HUES48 (cell line): ENCODE measurements around the gene PLCH1.
A peak's percentile ranks its signal among the peaks of the same experiment; 100 is the strongest.

Source experiments
- H3K27ac ChIP-seq: one replicate; pipeline ENCODE4 v1.7.0; 2013; ENCODE audit warnings: low read depth, low read length, inconsistent platforms
- H3K27me3 ChIP-seq: 2 replicates; pipeline ENCODE4 v1.6.1; 2013; ENCODE audit warnings: mild to moderate bottlenecking, low read length; ENCODE audit not compliant: control insufficient read depth, insufficient read depth
- H3K36me3 ChIP-seq: 2 replicates; pipeline ENCODE4 v1.6.1; 2013; ENCODE audit warnings: low read length; ENCODE audit not compliant: control insufficient read depth, insufficient read depth
- H3K4me1 ChIP-seq: 2 replicates; pipeline ENCODE4 v1.6.1; 2013; ENCODE audit warnings: mild to moderate bottlenecking, low read length; ENCODE audit not compliant: control insufficient read depth, insufficient read depth
- H3K4me3 ChIP-seq: 2 replicates; pipeline ENCODE4 v1.5.1; 2013; ENCODE audit warnings: mild to moderate bottlenecking, low read depth, low read length
- H3K9ac ChIP-seq: 2 replicates; pipeline ENCODE4 v1.6.1; 2013; ENCODE audit warnings: mild to moderate bottlenecking, low read depth, low read length, moderate library complexity
- H3K9me3 ChIP-seq: 2 replicates; pipeline ENCODE4 v1.6.1; 2013; ENCODE audit warnings: low read length; ENCODE audit not compliant: control insufficient read depth, insufficient read depth

PLCH1 gene

DNA sequence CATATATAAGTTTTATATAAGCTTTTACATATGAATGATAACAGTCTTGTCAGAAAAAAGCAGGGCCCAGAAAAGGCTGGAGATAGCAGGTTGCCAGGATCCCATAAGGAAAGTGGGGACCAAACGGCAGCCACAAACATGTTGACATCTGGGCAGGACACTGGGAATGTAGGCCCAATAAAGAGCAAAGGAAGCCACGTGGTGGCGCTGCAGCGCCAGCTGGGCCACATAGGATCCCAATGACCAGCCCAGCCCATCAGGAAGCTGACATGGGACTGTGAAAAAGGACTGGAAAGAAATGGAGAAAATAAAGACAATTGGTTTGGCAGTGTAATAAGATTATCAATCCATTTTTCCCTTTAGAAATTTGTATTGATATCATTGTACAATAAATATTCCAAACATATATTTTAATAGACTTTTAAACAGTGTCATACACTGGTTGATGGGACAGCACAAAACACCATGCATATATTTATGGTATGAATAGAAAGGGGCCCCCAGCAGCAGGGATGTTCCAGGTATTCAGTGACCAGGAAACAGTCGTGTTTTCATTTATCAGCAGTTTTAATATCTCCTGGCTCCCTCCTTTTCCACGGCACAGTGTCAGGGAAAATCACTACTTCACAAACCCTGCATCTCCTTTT lies 362.4 kb downstream of the PLCH1 start:
- no peak overlapping the region for H3K9ac ChIP-seq
- H3K4me1 ChIP-seq: peaks cover 13% of the 10 kb centered on the region
- H3K9me3 ChIP-seq: no peaks in the 10 kb centered on the region
- no peak overlapping the region for H3K27ac ChIP-seq
- no peaks in the 10 kb centered on the region for H3K27me3 ChIP-seq
- H3K4me3 ChIP-seq: no peak overlapping the region
- H3K36me3 ChIP-seq: no peaks in the 10 kb centered on the region

DNA sequence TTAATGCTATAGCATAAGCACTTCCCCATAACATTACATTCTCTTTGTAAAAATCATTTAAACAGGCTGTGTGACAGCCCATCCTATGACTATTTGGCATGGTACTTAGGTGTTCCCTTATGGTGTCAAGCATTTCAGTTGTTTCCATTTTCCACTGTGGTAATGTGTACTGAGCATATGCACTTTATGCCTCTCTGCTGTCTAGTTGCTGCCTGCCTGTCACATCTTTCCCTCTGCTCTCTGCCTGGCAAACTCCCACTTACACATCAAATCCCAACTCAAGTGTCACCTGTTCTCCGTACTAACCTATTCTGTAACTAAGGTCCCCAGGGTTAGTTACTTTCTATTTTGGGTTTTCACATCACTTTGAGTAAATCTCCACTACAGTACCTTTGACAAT lies 367.0 kb downstream of the PLCH1 start:
- Histone ChIP-seq H3K27me3 (no peaks in the 10 kb centered on the region), H3K9ac (no peak overlapping the region), H3K4me1 (peaks cover 8% of the 10 kb centered on the region), H3K4me3 (no peak overlapping the region), H3K36me3 (no peaks in the 10 kb centered on the region), H3K27ac (no peak overlapping the region), H3K9me3 (no peaks in the 10 kb centered on the region)

DNA sequence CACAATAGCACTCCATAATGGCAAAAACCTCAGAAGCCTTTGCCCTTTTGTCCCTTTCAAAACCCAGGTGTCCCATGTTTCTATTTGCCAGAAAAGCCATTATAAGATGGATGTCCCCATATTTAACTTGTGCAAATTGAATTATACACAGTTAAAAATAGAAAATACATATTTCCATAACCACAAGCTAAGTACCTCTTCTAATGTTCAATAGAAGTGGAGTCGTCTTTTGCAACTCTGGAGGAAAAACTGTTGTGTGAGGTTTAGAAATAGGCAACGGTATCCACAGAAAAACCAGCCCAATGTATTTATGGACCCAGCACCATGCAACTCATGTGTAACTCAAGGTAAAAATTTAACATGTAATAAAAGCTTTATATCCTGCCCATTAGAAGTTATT lies 367.8 kb downstream of the PLCH1 start:
- no peaks in the 10 kb centered on the region for H3K36me3 ChIP-seq
- no peaks in the 10 kb centered on the region for H3K9me3 ChIP-seq
- no peaks in the 10 kb centered on the region for H3K27me3 ChIP-seq
- H3K4me3 ChIP-seq: no peak overlapping the region
- H3K4me1 ChIP-seq: peaks cover 12% of the 10 kb centered on the region
- H3K27ac ChIP-seq: no peak overlapping the region
- no peak overlapping the region for H3K9ac ChIP-seq

DNA sequence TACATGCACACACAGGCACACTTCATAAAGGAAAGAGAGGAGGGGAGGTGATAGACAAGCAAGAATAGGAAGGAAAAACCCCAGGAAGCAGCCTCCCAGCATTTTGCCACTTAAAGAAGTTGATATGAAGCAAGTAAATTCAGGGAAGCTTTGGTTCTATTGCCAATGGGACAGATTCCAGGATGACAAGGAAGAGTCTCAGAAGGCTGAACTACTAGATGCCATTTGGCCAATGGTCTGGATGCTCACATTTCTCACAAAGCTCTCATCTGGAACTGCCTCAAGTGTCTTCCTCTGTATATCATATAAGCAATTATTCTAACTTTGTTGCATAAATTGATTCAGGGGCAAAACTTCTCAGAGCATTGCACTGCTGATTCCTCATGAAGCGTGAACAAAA lies 372.6 kb downstream of the PLCH1 start:
- no peaks in the 10 kb centered on the region for H3K27me3 ChIP-seq
- no peak overlapping the region for H3K27ac ChIP-seq
- no peaks in the 10 kb centered on the region for H3K36me3 ChIP-seq
- H3K9me3 ChIP-seq: no peaks in the 10 kb centered on the region
- peaks cover 54% of the 10 kb centered on the region for H3K4me1 ChIP-seq
- no peak overlapping the region for H3K9ac ChIP-seq
- no peak overlapping the region for H3K4me3 ChIP-seq

DNA sequence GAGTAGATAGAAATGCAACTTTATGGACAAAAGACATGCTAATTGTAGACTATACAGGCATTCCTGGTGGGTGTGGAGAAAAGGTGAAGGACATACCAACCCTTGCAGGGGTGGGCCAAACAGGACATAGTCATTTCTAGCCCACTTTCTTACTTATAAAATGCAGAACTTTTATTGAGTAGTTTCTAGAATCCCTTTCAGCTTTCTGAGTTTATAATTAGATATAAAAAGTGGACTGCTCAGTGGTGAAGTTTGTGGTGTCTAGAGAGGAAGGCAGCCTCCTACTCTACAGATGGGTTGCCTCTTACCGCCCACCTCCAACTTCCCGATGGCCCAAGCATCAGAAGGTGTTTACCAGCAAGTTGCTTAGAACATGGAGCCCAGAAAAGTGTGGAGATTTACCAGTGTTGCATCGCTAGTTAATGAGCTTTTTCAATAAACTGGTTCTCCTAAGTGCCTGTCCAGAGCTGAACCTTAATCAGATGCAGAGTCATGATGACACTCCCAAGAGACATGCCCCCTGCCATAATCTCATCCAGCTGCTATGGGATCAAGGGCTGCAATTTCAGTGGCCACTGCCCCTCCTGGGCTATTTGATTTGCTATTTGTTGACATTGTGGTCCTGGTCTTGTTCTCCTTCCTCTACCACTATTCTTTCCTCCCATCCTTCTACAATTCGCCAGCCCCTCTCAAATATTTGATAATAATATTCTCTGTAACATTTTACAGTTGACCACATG lies 373.9 kb downstream of the PLCH1 start:
- H3K4me3 ChIP-seq: no peak overlapping the region
- H3K9me3 ChIP-seq: no peaks in the 10 kb centered on the region
- no peaks in the 10 kb centered on the region for H3K36me3 ChIP-seq
- peaks cover 67% of the 10 kb centered on the region for H3K4me1 ChIP-seq
- H3K27me3 ChIP-seq: no peaks in the 10 kb centered on the region
- H3K27ac ChIP-seq: no peak overlapping the region
- no peak overlapping the region for H3K9ac ChIP-seq

DNA sequence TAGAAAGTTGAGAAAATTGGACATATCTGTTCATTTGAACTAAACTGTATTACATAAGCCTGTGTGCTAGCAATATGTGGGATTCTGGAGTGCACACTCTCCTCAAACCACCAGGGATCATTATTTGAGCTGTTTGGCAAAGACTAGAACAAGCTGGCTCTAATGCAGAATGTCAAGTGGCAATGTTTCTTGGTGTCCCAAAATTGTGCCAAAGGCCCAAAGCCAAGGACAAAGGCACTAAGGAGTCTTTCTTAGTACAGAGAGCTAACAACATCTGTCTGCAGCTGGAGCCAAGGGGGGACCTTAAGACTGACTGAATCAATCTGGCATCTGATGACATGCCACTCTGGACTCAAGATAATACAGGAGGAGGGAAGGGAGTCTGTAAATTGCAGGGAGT lies 374.7 kb downstream of the PLCH1 start:
- H3K27me3 ChIP-seq: peaks cover 4% of the 10 kb centered on the region; the same call in 1 of the 2 replicates
- H3K9me3 ChIP-seq: no peaks in the 10 kb centered on the region; the same call in 1 of the 2 replicates
- H3K36me3 ChIP-seq: no peaks in the 10 kb centered on the region
- H3K4me3 ChIP-seq: no peak overlapping the region
- no peak overlapping the region for H3K9ac ChIP-seq
- peaks cover 73% of the 10 kb centered on the region for H3K4me1 ChIP-seq
- H3K27ac ChIP-seq: peak overlapping the region; percentile 73

DNA sequence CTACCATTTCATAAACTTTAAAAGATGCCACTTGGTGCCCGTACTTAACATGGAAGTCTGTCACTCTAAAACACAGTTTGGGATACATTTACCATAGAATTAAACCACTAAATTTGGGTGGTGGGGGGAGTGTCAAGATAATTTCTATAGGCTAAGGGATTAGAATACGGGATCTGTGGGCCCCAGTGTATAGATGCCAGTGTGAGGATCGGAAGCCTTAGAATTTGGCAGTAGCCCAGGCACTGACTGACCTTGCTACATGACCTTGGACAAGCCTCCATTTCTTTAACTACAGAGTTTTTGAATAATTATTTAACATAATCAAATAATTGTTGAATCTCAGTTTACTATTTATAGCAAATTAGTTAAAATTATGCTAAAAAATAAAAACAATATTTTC lies 375.1 kb downstream of the PLCH1 start:
- Histone ChIP-seq H3K36me3 (no peaks in the 10 kb centered on the region), H3K9me3 (no peaks in the 10 kb centered on the region; the same call in 1 of the 2 replicates), H3K27ac (peak overlapping the region; percentile 73), H3K27me3 (peaks cover 9% of the 10 kb centered on the region; the same call in 1 of the 2 replicates), H3K9ac (no peak overlapping the region), H3K4me3 (peak overlapping the region; percentile 27), H3K4me1 (peaks cover 77% of the 10 kb centered on the region)

DNA sequence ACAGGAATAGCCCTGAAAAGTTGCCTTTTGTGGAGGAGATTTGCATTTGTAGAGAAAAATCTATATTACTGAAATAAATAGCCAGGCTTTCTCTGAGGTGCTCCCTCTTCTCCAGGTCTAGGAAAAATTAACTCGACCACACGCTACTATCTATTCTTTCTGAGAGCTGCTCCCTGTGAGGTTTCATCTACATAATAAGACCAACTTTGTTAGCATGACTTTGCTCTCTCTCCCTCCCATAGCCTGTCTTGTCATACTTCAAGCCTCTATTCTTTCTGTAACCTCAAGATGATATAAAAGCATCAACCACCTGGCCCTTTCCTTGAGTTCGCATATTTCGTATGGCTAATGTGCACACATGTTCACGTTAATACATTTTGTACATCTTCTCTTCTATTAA lies 375.6 kb downstream of the PLCH1 start:
- Histone ChIP-seq H3K4me1 (peaks cover 82% of the 10 kb centered on the region), H3K27me3 (peaks cover 14% of the 10 kb centered on the region; the same call in 1 of the 2 replicates), H3K36me3 (no peaks in the 10 kb centered on the region), H3K27ac (peak overlapping the region; percentile 88), H3K9ac (no peak overlapping the region; the same call in 1 of the 2 replicates), H3K9me3 (no peaks in the 10 kb centered on the region; the same call in 1 of the 2 replicates), H3K4me3 (peak overlapping the region; percentile 27)

DNA sequence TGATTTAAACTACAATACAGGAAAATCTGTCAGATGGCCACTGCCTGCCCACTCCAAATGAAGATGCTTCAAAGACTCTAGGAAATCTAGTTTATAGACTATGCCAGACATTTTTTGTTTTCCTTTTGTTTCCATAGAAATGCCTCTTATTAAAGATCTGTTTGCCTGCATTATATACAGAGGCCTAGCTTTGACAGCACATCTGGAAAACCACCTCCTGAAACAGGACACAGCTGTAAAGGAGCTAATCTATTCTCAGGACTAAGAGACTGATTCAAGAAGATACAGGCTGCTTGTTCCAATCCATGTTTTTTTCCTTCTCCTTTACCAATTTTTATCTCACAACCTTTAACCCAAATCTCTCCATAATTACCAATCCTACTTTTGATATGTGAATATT lies 376.1 kb downstream of the PLCH1 start:
- Histone ChIP-seq H3K27me3 (peaks cover 17% of the 10 kb centered on the region; the same call in 1 of the 2 replicates), H3K4me3 (peak overlapping the region; percentile 27), H3K9me3 (no peaks in the 10 kb centered on the region; the same call in 1 of the 2 replicates), H3K36me3 (no peaks in the 10 kb centered on the region), H3K4me1 (peaks cover 87% of the 10 kb centered on the region), H3K27ac (peak overlapping the region; percentile 88), H3K9ac (no peak overlapping the region; the same call in 1 of the 2 replicates)

DNA sequence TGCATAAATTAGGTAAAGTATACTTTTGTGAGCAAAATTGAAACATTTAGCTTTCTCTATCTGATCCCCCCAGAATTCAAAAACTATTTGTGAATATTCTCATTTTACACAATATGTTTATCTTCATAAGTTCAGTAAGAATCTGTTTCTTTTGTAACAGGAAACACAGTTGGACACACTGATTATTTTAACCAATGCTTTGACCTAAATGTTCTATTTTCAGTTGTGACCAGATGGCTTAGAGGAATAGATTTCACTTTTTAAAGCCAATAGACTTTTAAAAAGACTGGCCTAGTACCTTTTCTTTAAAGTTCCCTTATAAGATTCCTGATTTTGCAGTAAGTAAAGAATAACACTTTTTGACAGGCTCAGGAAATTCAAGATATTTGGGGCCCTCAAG lies 377.4 kb downstream of the PLCH1 start:
- Histone ChIP-seq H3K36me3 (no peaks in the 10 kb centered on the region), H3K27ac (peak overlapping the region; percentile 48), H3K4me3 (no peak overlapping the region), H3K4me1 (peaks cover 87% of the 10 kb centered on the region), H3K9me3 (no peaks in the 10 kb centered on the region; the same call in 1 of the 2 replicates), H3K27me3 (peaks cover 17% of the 10 kb centered on the region; the same call in 1 of the 2 replicates), H3K9ac (no peak overlapping the region)

DNA sequence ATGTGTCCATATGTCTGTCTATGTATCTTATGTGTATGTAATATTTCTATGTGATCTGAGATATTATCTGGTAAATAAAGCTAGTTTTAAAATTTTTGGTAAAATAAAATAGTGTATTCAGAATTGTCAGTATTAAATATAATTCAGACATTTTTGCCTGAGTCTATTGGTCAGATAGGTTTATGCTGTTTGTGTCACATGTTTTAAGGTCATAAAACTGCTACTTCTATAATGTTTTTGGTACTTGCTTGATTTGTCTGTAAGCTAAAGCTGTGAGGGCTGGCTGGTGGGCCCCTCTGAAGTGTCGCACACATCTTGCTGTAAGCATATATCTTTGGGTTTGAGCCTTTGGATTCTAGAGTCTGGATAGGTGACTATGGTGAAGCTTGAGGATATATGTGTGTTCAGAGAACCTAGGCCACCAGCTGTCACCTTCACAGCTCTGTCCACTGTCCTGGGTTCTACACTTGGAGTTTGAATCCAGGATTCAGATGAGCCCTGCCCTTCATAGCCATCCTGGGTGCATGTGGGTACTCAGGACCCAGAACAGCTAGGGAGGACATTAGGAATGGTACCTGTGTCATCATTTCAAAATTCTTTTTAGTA lies 379.6 kb downstream of the PLCH1 start:
- Histone ChIP-seq H3K4me1 (peaks cover 83% of the 10 kb centered on the region), H3K4me3 (peak overlapping the region; percentile 14; the same call in 1 of the 2 replicates), H3K9ac (no peak overlapping the region), H3K9me3 (no peaks in the 10 kb centered on the region; the same call in 1 of the 2 replicates), H3K27me3 (peaks cover 33% of the 10 kb centered on the region; the same call in 1 of the 2 replicates), H3K36me3 (no peaks in the 10 kb centered on the region), H3K27ac (no peak overlapping the region)
